ENCODE data around the gene RTP5. TPM values are rescaled to one million over a fixed set of nuclear protein-coding genes. Genes with fewer than 3 reads are reported as not detected.

The RTP5 gene
- total and polyA plus RNA-seq, 2 of the 8 experiments (the other 6 are each of a cell fraction or from before 2014, with no cell fraction given): not detected

DNA sequence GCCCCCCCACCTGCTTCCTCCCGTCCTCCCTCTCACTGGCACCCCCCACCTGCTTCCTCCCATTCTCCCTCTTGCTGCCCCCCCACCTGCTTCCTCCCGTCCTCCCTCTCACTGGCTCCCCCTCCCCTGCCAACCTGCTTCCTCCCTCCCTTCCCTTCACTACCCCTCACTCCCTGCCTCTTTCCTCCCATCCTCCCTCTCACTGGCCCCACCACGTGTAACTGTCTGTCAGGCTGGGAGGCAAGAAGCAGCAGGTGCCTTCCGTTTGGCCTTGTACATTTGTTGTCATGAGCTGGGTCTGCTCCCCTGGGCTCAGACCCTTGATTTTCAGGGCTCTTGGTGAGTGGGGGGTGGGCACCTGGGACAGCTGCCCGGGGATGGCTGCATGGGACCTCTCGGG, 19.1 kb downstream of the RTP5 start (continued):
- TF ChIP-seq SRF (IDR thresholded peaks at IDR 0.05; ENCODE audit: low read depth, low read length): no peak
- no peak for TF ChIP-seq TCF12 (IDR thresholded peaks at IDR 0.05; ENCODE audit: low read depth, low read length)
- no peak for TF ChIP-seq FOSL1 (IDR thresholded peaks at IDR 0.05; ENCODE audit: insufficient read depth, low read depth, low read length)
- no peak for TF ChIP-seq JUN (IDR thresholded peaks at IDR 0.05; ENCODE audit: low read depth, low read length)
